DND-41 (cell line): ENCODE results near the gene GNS.

Source experiments
- ATAC-seq: fragments of 200-7000 bp; cut with Tn5 transposase; 3 replicates; pipeline ENCODE4 v1.9.1; 2021; ENCODE audit warnings: low read depth; ENCODE audit not compliant: insufficient read depth
- DNase-seq: peaks from one replicate; pipeline ENCODE4 v3.0.0-alpha.2; 2020
- H2AFZ ChIP-seq: 2 replicates; pipeline ENCODE4 v1.6.0; 2012; ENCODE audit warnings: low read depth, low read length
- H3K27ac ChIP-seq: 2 replicates; pipeline ENCODE4 v1.5.1; 2012; ENCODE audit warnings: low read length, inconsistent platforms
- H3K27me3 ChIP-seq: fragments of 200-600 bp; sonication (generic); 2 replicates; pipeline ENCODE4 v1.6.0; 2012; ENCODE audit warnings: low read length, mild to moderate bottlenecking, inconsistent platforms; ENCODE audit not compliant: insufficient read depth, poor library complexity
- H3K36me3 ChIP-seq: 2 replicates; pipeline ENCODE4 v1.5.1; 2012; ENCODE audit warnings: low read length, inconsistent platforms; ENCODE audit not compliant: insufficient read depth
- H3K4me1 ChIP-seq: 2 replicates; pipeline ENCODE4 v1.5.1; 2012; ENCODE audit warnings: mild to moderate bottlenecking, low read length; ENCODE audit not compliant: insufficient read depth
- H3K4me2 ChIP-seq: 2 replicates; pipeline ENCODE4 v1.6.0; 2012; ENCODE audit warnings: mild to moderate bottlenecking, moderate library complexity, low read length, inconsistent platforms; ENCODE audit not compliant: insufficient read depth
- H3K4me3 ChIP-seq, 2 experiments: fragments of 200-600 bp in 1 of 2; shearing (Covaris generic) in 1 of 2; 2 replicates each; pipeline ENCODE4 v1.5.1; 2012 to 2016; ENCODE audit warnings: inconsistent platforms in 2 of 2, low read length in 2 of 2, mild to moderate bottlenecking in 2 of 2, low read depth in 1 of 2, moderate library complexity in 1 of 2
- H3K79me2 ChIP-seq: 2 replicates; pipeline ENCODE4 v1.6.0; 2012; ENCODE audit warnings: low read length, inconsistent platforms; ENCODE audit not compliant: insufficient read depth
- H3K9ac ChIP-seq: 2 replicates; pipeline ENCODE4 v1.6.0; 2012; ENCODE audit warnings: low read depth, mild to moderate bottlenecking, inconsistent platforms, low read length, moderate library complexity
- H3K9me3 ChIP-seq: 2 replicates; pipeline ENCODE4 v1.5.1; 2012; ENCODE audit warnings: low read length, moderate library complexity, mild to moderate bottlenecking, inconsistent platforms; ENCODE audit not compliant: insufficient read depth, severe bottlenecking
- H4K20me1 ChIP-seq: 2 replicates; pipeline ENCODE4 v1.6.0; 2012; ENCODE audit warnings: low read length; ENCODE audit not compliant: insufficient read depth
- CTCF ChIP-seq: IDR thresholded peaks from 2 replicates; pipeline ENCODE4 v1.5.1; 2012; ENCODE audit warnings: borderline replicate concordance, low read length, moderate library complexity, mild to moderate bottlenecking; ENCODE audit not compliant: poor library complexity, severe bottlenecking; ENCODE audit errors: extremely low read depth
- EZH2 ChIP-seq: IDR thresholded peaks from 3 replicates; pipeline ENCODE4 v1.6.1; 2012; ENCODE audit warnings: borderline replicate concordance, low read depth, mild to moderate bottlenecking, moderate library complexity, low read length, inconsistent platforms; ENCODE audit not compliant: severe bottlenecking

The GNS gene

GRCh38 chr12:64759035-64759894 lies at the start of gene GNS:
Gene GNS (minus strand): TSS chr12:64759406. CDS start chr12:64759276, 130 bp downstream.
- peak; percentile 93 for ATAC-seq
- H3K9ac ChIP-seq: peak within 1 kb of the TSS; percentile 75
- peak within 1 kb of the TSS; percentile 99 for H2AFZ ChIP-seq
- no peaks in the 10 kb centered on the region for H3K9me3 ChIP-seq
- H4K20me1 ChIP-seq: no peaks in the 10 kb centered on the region
- H3K27ac ChIP-seq: peak within 1 kb of the TSS; percentile 78
- H3K4me3 ChIP-seq: peak within 1 kb of the TSS; percentile 66 to 83
- DNase-seq: peak; percentile 95
- peaks cover 31% of the 10 kb centered on the region for H3K4me1 ChIP-seq
- H3K27me3 ChIP-seq: no peaks in the 10 kb centered on the region
- H3K36me3 ChIP-seq: 0 out of 2 replicates have a peak, but pooled peaks cover 2% of the 10 kb centered on the region
- peak within 1 kb of the TSS; percentile 97 for H3K4me2 ChIP-seq
- TF ChIP-seq EZH2 (no peak), CTCF (no peak)
- H3K79me2 ChIP-seq: peaks cover 43% of the 10 kb centered on the region

- no peak overlapping the region for H3K4me2 ChIP-seq
Measured at GRCh38 chr12:64808110-64808509, 48.9 kb upstream of the GNS start.

GRCh38 chr12:64806593-64807460 lies 47.6 kb upstream of the GNS start:
- Histone ChIP-seq H3K79me2 (no peaks in the 10 kb centered on the region), H3K4me3 (no peak overlapping the region), H2AFZ (no peak overlapping the region), H4K20me1 (no peaks in the 10 kb centered on the region), H3K9me3 (no peaks in the 10 kb centered on the region), H3K27ac (no peak overlapping the region), H3K4me1 (no peaks in the 10 kb centered on the region), H3K27me3 (peaks cover 6% of the 10 kb centered on the region), H3K9ac (no peak overlapping the region), H3K36me3 (no peaks in the 10 kb centered on the region), H3K4me2 (no peak overlapping the region)
- DNase-seq (no peak), ATAC-seq (no peak)
- no peak for TF ChIP-seq EZH2
- TF ChIP-seq CTCF: no peak

More at GRCh38 chr12:64808110-64808509, 48.9 kb upstream of the GNS start:
- Histone ChIP-seq H3K4me3 (no peak overlapping the region), H3K27ac (no peak overlapping the region), H3K79me2 (no peaks in the 10 kb centered on the region), H4K20me1 (no peaks in the 10 kb centered on the region), H3K36me3 (no peaks in the 10 kb centered on the region), H3K9ac (no peak overlapping the region), H3K4me1 (no peaks in the 10 kb centered on the region), H3K27me3 (peaks cover 6% of the 10 kb centered on the region), H3K9me3 (no peaks in the 10 kb centered on the region), H2AFZ (no peak overlapping the region)
- TF ChIP-seq CTCF (no peak), EZH2 (no peak)
- DNase-seq (no peak), ATAC-seq (no peak)
